Right ventricle myocardium superior (tissue), 1 donor: ENCODE measurements around the gene PTPRN2. TPM values are rescaled to one million over a fixed set of nuclear protein-coding genes. Genes with fewer than 3 reads are reported as not detected.

ENCODE experiments used
- ATAC-seq: fragments of 200-7000 bp; cut with Tn5 transposase; one replicate; pipeline ENCODE4 v1.9.1; 2020; ENCODE audit warnings: mild to moderate bottlenecking; ENCODE audit not compliant: poor library complexity
- DNase-seq: peaks from one replicate; pipeline ENCODE4 v3.0.0-alpha.2; 2020
- intact Hi-C: fragments of 100-400 bp; cut with DNase I; formaldehyde crosslinking; loops from one replicate; pipeline ENCODE4 v1.11.2; 2022
- total RNA-seq: library from RNA; stranded (reverse); fragmentation: NEBNext Ultra II Directional; extraction: Animal tissue kit (Norgen Biotek cat#: 25700); gene quantifications from one replicate; pipeline ENCODE4 v1.2.1, GENCODE V29; 2021
- donor health status: DM: no; HTN: yes; CAD: no; lungs with severe emphysema.

PTPRN2 gene
- total RNA-seq, 1 donor from 2014 or later = 1.2 TPM

GRCh38 chr7:158113321-158114025 is 474.1 kb downstream of the PTPRN2 start:
- intact Hi-C loops = no loop called here
- no peak for ATAC-seq
- no peak for DNase-seq

GRCh38 chr7:158112571-158113320 is 474.9 kb downstream of the PTPRN2 start:
- DNase-seq (no peak), ATAC-seq (no peak)
- intact Hi-C loops = no loop called here

GRCh38 chr7:158111906-158112570 is 475.6 kb downstream of the PTPRN2 start:
- ATAC-seq (no peak), DNase-seq (no peak)
- intact Hi-C loops = no loop called here

GRCh38 chr7:158111049-158111751 is 476.4 kb downstream of the PTPRN2 start:
- intact Hi-C loops = no loop called here
- ATAC-seq = no peak

GRCh38 chr7:158110661-158111048 is 477.0 kb downstream of the PTPRN2 start:
- no peak for DNase-seq
- ATAC-seq = no peak
- intact Hi-C loops = no loop called here

More at GRCh38 chr7:158111049-158111751, 476.4 kb downstream of the PTPRN2 start:
- DNase-seq = no peak

GRCh38 chr7:158110034-158110590 is 477.5 kb downstream of the PTPRN2 start:
- DNase-seq = no peak
- intact Hi-C loops = no loop called here
- ATAC-seq = no peak

- ATAC-seq = no peak
- DNase-seq = no peak
- intact Hi-C loops = no loop called here
These were observed 478.1 kb downstream of the PTPRN2 start for GRCh38 chr7:158109364-158110033.

- intact Hi-C loops = no loop called here
- ATAC-seq (no peak), DNase-seq (no peak)
These were observed 478.9 kb downstream of the PTPRN2 start for GRCh38 chr7:158108646-158109293.

GRCh38 chr7:158107806-158108205 is 479.8 kb downstream of the PTPRN2 start:
- no peak for ATAC-seq
- DNase-seq = no peak
- intact Hi-C loops = no loop called here

- intact Hi-C loops = no loop called here
- DNase-seq = no peak
- ATAC-seq = no peak
These were observed 481.4 kb downstream of the PTPRN2 start for GRCh38 chr7:158106272-158106671.

GRCh38 chr7:158103378-158103777 is 484.2 kb downstream of the PTPRN2 start:
- intact Hi-C loops = no loop called here
- DNase-seq (peak; percentile 8), ATAC-seq (no peak)

GRCh38 chr7:158102897-158103296 is 484.7 kb downstream of the PTPRN2 start:
- peak; percentile 24 for DNase-seq
- ATAC-seq = no peak
- intact Hi-C loops = no loop called here

- intact Hi-C loops = no loop called here
- ATAC-seq = no peak
- peak; percentile 35 for DNase-seq
These were observed 485.7 kb downstream of the PTPRN2 start for GRCh38 chr7:158101821-158102450.

GRCh38 chr7:158098125-158099030 is 489.2 kb downstream of the PTPRN2 start:
- DNase-seq = peak; percentile 37
- no peak for ATAC-seq
- intact Hi-C loops = no loop called here

GRCh38 chr7:158097453-158098124 is 490.0 kb downstream of the PTPRN2 start:
- peak; percentile 14 for DNase-seq
- intact Hi-C loops = no loop called here
- no peak for ATAC-seq

GRCh38 chr7:158097106-158097452 is 490.5 kb downstream of the PTPRN2 start:
- intact Hi-C loops = no loop called here
- no peak for ATAC-seq
- DNase-seq = peak; percentile 3
